T-helper 9 cell (primary cell): ENCODE data around the gene F5.

Experiments used
- DNase-seq: peaks from one replicate; pipeline ENCODE4 v3.0.0-alpha.2; 2020
- total RNA-seq, 2 donors: gene quantifications; one replicate each; lab custom pipeline; 2026; lab: John Stamatoyannopoulos, UW

Gene F5
- 2.3 to 6.0 reads per million in 2 donors for total RNA-seq

DNA sequence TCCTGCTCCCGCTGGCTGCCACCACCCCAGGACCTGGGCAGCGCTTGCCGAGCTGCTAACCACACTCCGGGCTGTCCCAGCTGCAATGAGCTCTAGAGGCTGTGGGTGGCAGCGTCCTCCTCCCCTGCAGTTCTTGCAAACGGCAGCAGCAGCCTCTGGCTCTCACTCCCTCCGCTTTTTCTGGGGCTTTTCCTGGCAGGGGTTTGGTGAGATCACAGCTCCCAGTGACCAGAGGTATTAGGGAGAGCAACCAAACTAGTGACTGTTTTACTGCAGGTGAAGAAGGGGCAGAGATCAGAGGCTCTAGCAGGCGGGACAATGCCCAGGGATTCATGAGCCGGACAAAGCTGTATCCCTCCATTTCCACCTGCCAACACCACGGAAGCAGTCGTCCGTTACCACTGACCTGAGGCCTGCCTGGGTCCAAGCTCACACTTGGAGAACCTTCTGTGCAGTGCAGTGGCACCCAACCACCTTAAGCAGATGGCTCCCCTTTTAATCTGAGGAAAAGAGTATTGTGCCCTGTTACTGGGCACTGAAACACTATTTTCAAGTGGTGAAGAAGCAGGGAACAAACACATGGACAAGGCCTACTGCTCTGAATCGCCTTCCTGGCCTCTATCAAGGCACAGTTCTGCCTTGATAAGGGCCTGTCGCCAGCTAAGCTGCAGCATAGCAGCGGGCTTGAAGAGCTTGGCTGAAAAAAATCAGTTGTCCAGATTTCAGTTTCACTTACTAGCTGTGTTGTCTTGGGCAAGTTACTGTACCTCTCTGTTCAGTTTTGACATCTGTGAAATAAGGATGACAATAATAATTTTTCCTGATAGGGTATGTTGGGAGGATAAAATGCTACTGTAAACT is at the start of gene F5:
Gene F5, minus strand, starts transcription at position 87 of the 861 bp plus-strand sequence. CDS start 95 bp downstream, outside the sequence.
- peak; percentile 52 for DNase-seq

DNA sequence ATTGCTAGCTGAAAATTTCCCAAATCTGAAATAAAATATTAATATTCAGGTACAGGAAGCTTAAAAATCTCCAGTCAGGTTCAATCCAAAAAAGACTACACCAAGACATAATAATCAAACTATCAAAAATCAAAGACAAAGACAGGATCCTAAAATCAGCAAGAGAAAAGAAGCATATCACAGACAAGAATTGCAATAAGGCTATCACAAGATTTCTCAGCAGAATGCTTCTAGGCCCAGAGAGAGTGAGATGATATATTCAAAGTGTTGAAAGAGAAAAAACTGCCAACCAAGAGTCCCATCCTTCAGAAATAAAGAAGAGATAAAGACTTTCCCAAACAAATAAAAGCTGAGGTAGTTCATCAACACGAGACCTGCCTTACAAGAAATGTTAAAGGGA is 48.6 kb upstream of the F5 start:
- no peak for DNase-seq

DNA sequence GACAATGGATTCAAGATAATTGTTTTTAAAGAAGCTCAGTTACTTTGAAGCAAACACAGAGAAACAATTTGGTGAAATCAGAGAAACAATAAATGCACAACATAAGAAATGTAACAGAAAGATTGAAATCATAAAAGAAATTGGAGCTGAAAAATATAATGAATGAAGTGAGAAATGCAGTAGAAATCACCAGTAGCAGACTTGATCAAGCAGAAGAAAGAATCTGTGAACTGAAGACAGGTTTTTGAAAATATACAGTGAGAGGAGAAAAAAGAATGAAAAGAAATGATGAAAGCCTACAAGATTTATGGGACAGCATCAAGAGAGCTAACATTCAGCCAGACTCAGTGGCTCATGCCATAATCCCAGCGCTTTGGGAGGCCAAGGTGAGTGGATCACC is 47.9 kb upstream of the F5 start:
- DNase-seq, result no peak

DNA sequence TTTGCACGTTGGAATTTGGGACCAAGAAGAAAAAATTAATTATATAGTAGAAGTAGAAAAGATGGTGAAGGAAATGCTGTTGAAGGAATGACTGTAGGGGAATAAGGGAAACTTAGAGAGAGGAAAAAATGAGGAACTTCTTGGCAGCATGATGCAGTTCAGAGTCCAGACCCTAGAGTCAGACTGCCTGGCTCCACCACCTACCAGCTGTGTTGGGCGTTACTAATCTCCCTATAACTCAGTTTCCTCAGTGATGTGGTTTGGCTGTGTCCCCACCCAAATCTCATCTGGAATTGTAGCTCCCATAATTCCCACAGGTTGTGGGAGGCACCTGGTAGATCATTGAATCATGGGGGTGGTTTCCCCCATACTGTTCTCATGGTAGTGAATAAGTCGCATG is 45.0 kb upstream of the F5 start:
- DNase-seq, result no peak

DNA sequence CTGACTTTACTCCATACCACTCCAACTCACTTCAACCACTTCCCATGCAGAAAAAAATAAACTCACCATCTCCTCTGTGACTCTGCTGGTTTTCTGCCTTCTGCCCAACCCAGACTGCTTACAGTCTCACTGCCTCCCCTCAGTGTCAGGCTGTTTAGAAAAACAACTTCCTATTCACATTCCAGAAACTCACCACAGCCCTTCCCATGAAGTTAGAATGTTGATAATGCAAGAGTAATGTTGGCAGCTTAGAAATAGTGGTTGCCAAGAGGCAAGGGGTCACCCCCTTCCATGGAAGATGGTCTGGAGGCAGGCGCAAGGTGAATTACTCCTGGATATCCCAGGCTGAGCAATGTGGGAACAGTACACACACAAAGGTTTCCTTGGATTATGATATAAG is 43.7 kb upstream of the F5 start, which contains the start of gene SELP:
Gene SELP, minus strand, starts transcription at position 119 of the 400 bp plus-strand sequence. Its CDS starts 50 bp downstream, at position 69.
- DNase-seq, result no peak

DNA sequence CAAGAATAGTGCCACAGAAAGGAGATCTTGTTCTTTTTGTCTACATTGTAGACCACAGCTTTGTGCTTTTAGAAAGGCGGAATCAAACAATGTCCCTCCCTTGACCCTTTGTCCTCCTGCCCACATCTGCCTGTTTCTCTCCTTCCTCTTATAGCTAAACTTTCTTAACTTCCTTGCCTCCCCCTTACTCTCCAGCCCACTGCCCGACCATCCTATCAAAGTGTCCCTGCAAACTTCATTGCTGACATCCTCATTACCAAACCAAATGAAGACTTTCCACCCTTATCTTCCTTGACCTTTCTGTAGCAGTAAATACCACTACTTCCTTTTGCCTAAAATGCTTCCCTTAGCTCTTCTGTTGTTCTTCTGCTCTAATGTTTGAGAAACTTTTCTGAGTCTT is 38.6 kb upstream of the F5 start:
- no peak for DNase-seq

DNA sequence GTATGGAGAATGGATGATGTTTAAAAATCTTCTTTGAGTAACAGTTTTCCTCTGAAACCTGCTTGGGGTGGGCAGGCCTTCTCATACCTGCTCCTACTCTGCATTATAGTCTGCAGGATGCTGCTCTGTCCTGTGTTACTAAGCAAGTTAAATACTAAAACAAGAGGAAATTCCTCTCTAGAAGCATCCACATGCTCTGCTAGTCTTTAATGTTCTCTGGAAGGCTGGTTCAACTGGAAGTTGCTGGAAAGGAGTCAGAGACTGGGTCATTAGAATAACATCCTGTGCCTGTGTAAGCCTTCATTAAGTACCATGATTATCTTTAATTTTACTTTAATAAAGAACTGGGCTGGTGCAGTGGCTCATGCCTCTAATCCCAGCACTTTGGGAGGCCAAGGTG is 37.8 kb upstream of the F5 start:
- no peak for DNase-seq

DNA sequence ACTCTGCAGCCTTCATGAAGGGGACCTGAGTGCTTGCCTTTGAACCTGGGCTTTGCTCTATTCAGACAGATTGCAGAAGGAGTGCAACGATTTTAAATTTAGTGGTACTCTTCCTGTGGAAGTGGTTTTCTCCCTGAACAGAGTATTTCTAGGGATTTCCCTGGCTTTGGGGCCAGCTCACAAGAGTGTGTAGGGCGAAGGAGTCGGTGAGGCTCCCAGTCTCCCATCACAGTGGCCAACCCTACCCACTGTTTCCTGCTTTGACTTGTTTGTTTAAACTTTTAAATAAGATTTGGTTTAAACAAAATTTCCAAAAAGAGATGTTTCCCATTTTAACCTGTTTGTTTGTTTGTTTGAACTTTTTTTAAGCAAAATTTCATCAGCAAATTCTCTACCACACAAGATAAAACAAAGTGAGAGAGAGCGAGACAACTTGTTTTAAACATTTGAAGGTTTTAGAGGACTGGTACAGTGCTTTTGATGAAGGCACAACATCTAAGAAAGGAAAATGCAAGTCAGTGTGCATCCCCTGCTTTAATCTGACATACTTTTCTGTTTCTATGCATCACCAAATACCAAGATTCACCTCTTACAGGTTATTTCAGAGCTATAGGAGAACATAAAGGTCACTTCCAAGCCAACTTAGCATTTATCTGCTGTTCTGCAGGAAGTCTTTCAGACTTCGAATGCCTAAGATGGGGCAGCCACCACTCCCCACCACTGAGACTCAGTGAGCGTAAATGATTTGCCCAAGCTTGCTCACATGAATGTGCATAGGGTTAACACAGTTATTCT is 37.0 kb upstream of the F5 start:
- DNase-seq, result no peak

DNA sequence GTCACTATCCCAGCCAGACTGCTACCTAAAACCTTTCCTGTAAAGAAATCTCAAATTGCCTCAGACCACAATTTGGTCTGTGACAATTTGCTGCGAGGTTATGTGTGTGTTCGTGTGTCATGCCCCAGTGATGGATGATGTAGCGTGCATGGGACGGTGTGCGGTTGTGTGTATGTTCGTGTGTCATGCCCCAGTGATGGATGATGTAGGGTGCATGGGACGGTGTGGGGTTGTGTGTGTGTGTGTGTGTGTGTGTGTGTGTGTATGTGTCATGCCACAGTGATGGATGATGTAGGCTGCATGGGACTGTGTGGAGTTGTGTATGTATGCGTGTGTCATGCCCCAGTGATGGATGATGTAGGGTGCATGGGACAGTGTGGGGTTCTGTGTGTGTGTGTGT is 34.3 kb upstream of the F5 start:
- no peak for DNase-seq

DNA sequence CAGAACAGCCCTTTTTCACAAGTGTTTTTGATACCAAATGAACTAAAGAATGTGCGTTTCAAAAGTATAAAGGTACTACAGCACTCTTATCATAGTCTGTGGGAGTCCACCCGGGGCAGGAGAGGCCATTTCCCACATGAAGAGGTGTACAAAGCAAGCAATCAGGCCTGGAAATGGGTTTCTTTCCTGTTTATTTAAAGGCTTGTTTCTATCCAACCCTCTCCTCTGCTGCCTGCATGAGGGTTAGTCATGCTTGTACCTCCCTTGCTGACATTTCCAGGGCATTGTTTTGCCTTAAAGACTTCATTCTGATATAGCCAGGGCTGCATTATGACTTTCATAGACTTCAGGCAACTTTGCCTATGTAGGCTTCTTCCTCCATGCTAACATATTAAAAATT is 32.1 kb upstream of the F5 start:
- no peak for DNase-seq

DNA sequence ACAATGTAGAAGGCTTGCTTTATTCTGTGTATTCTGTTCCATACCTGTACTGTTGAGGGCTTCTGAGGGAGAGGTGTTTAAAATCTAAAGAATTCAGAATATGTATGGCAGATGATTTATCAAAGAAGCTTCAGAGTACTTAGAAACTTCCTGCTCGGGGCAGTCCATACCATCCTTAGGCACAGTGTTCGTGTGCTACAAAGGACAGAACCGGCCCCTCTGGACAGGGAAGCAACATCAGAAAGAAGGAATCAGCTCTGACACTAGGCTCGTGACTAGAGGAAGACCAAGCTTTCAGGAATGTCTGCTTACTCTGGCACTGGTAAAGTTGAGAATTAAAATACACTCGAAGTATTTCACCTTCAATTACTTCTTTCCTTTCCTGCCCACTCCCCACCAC is 29.5 kb upstream of the F5 start:
- DNase-seq, result no peak

DNA sequence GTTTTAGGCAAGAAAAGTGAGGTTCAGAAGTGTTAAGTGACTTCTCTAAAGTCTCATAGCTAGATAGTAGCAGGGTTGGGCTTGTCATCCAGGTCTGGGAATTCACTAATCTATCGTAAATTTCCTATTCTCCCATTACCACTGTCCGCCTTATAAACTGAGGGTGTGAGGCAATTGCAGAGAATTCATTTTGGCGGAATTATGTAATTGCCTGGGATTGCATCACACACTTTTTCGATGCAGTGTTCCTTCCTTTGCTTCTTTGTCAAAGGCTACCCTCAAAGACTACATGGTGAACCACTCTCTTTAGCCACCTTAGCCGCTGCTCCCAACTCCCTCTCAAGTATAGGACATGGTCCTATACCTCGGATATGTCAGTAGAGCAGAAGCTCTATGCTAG is 24.6 kb upstream of the F5 start:
- no peak for DNase-seq

DNA sequence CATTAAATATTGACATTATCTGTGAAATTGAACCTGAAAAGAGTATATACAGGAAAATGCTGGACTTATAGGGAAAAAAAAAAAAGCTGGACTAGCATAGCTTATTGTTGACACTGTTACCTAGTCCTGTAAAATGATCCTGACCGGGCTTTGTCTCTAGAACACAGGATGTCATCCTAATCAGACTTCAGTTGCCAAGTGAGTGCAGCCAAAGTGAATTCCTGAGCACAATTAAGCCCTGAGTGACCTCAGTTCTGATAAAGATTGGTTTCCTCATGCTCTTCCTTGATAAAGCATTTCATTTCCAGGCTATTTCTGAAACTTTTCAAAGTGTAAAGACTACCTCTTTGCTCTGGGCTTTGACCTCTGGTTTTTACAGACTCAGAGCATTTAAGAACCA is 23.8 kb upstream of the F5 start:
- no peak for DNase-seq

DNA sequence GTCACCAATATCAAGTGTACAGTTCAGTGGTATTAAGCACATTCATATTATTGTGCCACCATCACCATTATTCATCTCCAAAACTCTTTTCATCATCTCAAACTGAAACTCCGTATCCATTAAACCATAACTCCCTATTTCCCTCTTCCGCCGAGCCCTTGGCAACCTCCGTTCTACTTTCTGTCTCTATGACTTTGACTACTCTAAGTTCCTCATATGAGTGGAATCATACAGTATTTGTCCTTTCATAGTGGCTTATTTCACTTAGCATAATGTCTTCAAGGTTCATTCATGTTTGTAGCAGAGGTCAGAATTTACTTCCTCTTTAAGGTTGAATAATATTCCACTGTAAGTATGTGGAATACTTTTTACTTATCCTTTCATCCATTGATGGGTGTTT is 21.9 kb upstream of the F5 start:
- no peak for DNase-seq

DNA sequence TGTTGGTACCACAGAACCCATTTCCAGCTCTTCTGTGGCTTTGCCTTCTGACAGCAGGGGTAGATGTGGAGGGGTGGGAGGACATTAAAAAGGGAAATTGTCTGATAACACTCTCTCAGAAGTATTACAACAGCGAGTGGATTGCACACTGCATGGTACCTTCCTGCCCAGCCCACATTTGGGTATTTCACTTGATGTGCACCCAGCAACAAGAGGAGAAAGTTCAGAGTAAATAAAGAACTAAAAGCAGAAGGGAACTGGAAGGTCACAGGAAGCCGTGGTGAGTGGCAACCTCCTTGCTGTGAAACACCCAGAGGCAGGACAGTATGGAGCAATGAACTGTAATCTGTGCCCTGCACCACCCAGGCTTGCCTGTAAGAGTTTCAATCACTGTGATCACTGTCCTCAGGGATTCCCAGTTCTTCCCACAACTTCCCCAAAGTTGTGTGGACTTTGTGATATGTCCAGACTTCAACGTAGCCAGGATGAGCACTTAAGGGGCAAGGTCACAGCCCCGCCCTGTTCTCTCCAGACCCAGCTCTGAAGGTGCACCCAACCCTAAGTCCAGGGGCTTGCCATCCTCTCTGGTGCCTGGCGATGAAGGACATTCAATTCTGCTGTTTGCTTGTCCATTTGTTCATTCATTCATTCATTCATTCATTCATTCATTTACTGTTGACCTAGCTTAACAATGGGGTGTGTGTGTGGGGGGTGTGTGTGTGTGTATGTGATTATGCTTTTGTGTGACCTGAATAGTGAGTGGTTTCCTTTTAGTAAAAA is 18.7 kb upstream of the F5 start:
- peak; percentile 5 for DNase-seq

DNA sequence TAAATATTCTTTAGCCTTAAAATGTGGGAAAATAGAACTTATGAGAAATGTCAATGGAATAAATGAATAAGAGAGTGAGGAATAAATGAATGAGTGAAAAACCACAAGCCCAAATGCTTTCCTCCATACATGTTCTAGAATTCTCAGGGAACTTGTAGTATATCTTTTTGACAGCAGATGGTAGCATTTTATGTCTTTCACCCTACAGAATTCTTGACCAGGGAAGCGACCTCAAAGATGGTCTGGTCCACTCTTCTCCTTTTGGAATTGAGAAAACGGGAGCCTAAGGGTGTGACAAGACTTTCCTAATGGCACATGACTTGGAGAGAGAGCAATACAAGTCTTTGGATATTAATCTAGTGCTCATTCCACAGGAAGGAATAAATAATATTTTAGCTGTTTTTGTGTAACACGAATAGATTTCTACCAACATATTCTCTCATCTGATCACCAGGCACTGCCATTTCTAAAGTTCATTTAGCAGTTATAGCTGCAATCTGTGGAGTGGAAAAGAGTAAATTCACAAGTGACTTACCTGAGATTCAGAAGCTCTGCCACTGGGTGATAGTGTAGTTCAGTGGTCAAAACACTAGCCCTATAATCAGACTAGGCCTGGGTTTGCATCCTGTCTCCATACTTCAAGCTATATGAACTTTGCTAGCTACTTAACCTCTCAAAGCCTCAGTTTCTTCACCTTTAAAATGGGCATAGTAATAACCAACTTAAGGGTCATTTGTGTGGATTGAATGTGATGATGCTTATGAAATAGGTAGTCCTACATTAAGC is 15.0 kb upstream of the F5 start:
- no peak for DNase-seq

DNA sequence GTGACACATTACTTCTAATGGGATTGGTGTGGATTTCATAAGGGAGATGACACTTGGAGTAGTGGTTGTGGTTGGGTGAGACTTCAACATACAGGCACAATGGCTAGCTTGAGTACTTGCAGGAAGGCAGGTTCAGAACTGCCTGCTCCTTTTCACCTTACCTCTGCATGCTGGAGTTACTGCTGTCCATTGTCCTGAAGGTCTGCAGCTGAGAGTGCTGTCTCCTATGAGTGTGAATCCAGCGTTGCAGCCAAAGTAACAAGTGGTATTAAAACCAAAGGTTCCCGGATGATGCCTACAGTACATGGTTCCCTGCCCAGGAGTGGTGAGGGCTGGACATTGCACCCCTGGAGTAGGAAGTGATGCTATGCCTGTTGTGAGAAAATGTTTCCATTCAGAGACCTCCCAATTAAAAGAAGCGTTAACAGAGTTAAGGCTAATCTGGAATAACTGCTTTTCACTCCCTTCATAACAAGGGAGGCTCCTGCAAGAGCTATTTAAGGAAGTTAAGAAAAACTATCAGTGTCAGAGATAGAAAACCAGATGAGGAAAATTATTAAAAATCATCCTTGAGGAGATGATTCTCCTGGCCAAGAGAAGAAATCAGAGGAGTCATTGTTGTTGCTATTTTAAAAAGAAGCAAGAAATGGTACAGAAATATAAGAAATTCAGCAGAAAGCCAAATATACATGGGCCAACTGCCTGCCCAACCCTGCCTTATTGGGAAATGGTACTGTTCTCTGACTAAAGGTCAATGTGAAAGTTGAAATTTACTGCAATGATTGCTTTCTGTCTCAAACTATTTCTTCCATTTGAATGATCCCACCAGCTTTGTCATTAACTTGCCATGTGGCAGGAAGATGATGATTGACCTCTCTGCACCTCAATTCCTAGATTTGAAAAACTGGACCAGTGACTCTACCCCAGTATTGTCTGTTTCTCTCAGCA is 9.8 kb upstream of the F5 start:
- no peak for DNase-seq

DNA sequence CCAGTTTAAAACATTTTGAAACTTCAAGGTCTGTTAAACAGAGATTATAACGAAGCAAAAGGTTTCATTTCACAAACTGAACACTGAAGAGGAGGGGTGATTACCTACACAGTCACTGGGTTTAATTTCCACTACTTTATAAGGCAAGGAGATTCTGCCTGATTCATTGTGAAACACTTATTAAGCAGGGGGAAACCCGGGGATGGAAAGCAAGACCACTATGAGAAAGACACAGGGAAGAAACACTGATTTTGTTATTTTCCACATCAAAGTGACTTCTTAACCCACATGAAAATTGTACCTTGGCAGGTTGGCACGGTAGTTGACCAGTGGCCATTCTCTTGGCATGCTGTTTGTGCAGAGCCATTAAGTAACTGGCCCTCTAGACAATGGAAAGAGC is 8.1 kb upstream of the F5 start:
- no peak for DNase-seq

DNA sequence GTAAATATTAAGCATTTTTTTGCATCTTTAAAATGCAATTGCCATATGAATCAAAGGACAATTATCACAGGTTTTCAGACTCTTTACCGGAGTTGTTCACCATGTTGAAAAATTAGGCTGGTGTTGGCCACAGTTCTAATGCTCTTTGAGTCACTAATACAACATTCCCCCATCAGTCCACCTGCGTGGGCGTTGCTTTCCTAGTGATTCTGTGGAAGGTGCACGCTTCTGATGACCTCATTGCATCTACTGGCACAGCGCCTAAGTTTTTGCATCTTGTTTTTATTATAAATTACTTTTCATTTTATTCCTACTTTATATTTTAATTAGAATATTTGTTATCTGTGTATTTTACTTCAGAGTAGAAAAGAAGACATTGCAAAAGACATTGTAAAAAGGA is 4.7 kb upstream of the F5 start:
- DNase-seq, result no peak

DNA sequence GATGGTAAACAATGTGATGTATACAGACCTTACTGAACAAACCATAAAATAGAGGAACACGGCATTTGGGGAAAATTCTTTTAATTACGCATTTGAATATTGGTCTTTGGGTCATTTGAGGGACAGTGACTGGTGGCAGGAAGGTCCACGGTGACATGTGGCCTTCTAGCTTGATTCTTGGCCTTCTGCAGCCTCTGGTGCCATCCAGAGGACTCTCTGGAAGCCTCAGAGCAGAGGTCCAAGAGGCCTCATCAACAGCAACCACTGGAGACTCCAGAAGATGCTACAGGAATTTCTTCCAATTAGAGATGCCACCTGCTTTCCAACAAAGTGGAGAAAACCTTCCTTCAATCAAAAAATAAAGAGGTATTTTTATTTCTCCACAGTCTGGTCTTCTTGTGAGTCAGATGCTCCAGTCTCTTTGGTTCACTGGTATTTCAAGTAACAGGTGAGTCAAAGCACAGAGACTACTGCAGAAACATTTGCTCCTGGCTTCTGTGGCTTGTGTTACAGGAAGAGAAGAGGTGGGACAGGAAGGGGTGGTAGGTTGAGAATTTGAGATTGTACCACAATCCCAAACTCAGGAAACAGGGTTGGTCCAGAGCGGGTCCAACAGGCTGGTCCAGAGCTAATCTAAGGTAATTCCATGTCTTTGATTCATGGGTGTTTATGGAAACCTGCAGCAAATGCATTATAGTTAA is 2.7 kb upstream of the F5 start:
- no peak for DNase-seq

DNA sequence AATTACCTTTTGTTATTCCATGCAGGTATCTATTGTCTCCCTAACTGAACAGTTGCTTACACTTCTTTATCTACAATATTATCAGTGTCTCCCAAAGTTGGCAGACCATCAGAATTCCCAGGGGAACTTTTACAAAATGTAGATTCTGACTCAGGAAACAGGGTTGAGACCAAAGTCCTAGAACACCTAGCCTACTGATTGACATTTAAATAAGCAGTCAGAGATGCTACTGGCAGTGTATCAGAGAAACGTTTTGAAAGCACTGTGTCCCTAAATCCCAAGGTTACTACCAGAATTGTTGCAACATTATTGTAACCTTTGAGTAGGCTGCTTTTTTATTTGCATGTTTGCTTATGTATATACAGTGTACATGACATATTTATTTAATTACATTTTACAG is 1.8 kb upstream of the F5 start:
- no peak for DNase-seq
